K562 (cell line): ENCODE measurements around the gene UBE2G2. TPM values are rescaled to one million over a fixed set of nuclear protein-coding genes. Genes with fewer than 3 reads are reported as not detected.

ENCODE experiments used
- ATAC-seq: fragments of 200-7000 bp; cut with Tn5 transposase; 3 replicates; pipeline ENCODE4 v1.9.1; 2020; ENCODE audit warnings: moderate library complexity
- BruUV-seq: library from RNA; stranded (reverse); fragments of 400-500 nt; replicated peaks from 2 replicates; lab custom pipeline; 2021; lab: Mats Ljungman, UMichigan
- CTCF ChIA-PET: fragments of 300-600 bp; formaldehyde crosslinking; extraction: SDS; loops from one replicate; lab custom pipeline; 2021; ENCODE audit warnings: low intra/inter-chr PET ratio; lab: Yijun Ruan, JAX
- POLR2A ChIA-PET: fragments of 300-600, 350-650 bp; sonication (Branson Sonifier 250); formaldehyde crosslinking; extraction: SDS; loops from one replicate; lab custom pipeline; 2021; ENCODE audit warnings: antibody characterized with exemption, inconsistent platforms; lab: Yijun Ruan, JAX
- DNase-seq, 4 experiments: peaks; one replicate each; pipeline versions ENCODE4 v3.0.0 to v3.0.0-alpha.2; 2011 to 2018; ENCODE audit warnings: low spot score in 3 of 4, mixed read lengths in 3 of 4; ENCODE audit errors: extremely low read depth in 1 of 4
- FAIRE-seq: peaks from 2 replicates; lab custom pipeline; 2011; peaks lifted over from hg19 to GRCh38; lab: Jason Lieb, UNC
- H2AFZ ChIP-seq: 2 replicates; pipeline ENCODE4 v1.6.0; 2011; ENCODE audit warnings: low read depth, low read length, control low read depth, inconsistent platforms
- H3K27ac ChIP-seq: fragments of 200-600 bp; 3 replicates; pipeline ENCODE4 v1.8.0; 2011; ENCODE audit warnings: low read depth, mild to moderate bottlenecking, control low read depth, inconsistent platforms, low read length, moderate library complexity, mixed read lengths; ENCODE audit errors: extremely low read depth
- H3K27me3 ChIP-seq, 2 experiments: fragments of 300-600 bp in 1 of 2; 2 replicates in 1 of 2; 3 replicates in 1 of 2; pipeline versions ENCODE4 v1.6.0 to v1.8.0; 2011; ENCODE audit warnings: inconsistent platforms in 2 of 2, low read length in 2 of 2, mild to moderate bottlenecking in 1 of 2, mixed read lengths in 1 of 2, moderate library complexity in 1 of 2; ENCODE audit not compliant: control insufficient read depth in 2 of 2, insufficient read depth in 2 of 2
- H3K36me3 ChIP-seq: fragments of 300-600 bp; 3 replicates; pipeline ENCODE4 v1.8.0; 2011; ENCODE audit warnings: mild to moderate bottlenecking, low read length, inconsistent platforms; ENCODE audit not compliant: control insufficient read depth, insufficient read depth
- H3K4me1 ChIP-seq, 2 experiments: fragments of 200-600 bp in 1 of 2; replicated peaks in 1 of 2; 2 replicates in 1 of 2; 3 replicates in 1 of 2; pipeline versions ENCODE4 v1.5.1 to v1.8.0; 2011; ENCODE audit warnings: inconsistent platforms in 2 of 2, low read length in 2 of 2, mild to moderate bottlenecking in 1 of 2, mixed read lengths in 1 of 2, moderate library complexity in 1 of 2; ENCODE audit not compliant: control insufficient read depth in 2 of 2, insufficient read depth in 2 of 2
- H3K4me2 ChIP-seq: 2 replicates; pipeline ENCODE4 v1.6.1; 2011; ENCODE audit warnings: low read length, control low read depth, inconsistent platforms, mixed read lengths; ENCODE audit not compliant: insufficient read depth
- H3K4me3 ChIP-seq: fragments of 200-600 bp; sonication (generic), shearing (Covaris generic); 2 replicates; pipeline ENCODE4 v1.5.1; 2016; ENCODE audit warnings: control low read depth, inconsistent platforms
- H3K79me2 ChIP-seq: fragments of 200-600 bp; 3 replicates; pipeline ENCODE4 v1.8.0; 2011; ENCODE audit warnings: low read length, inconsistent platforms; ENCODE audit not compliant: control insufficient read depth, insufficient read depth
- H3K9ac ChIP-seq, 2 experiments: 2 replicates each; pipeline versions ENCODE4 v1.6.0 to v1.6.1; 2011; ENCODE audit warnings: low read depth in 2 of 2, low read length in 2 of 2, control low read depth in 1 of 2, inconsistent platforms in 1 of 2, mild to moderate bottlenecking in 1 of 2, mixed read lengths in 1 of 2; ENCODE audit not compliant: insufficient read depth in 1 of 2
- H3K9me1 ChIP-seq: one replicate; pipeline ENCODE4 v1.6.0; 2011; ENCODE audit warnings: inconsistent platforms, mild to moderate bottlenecking, low read length, moderate library complexity; ENCODE audit not compliant: control insufficient read depth, insufficient read depth
- H3K9me3 ChIP-seq: replicated peaks from 2 replicates; pipeline ENCODE4 v1.5.1; 2011; ENCODE audit warnings: low read depth, low read length, inconsistent platforms; ENCODE audit not compliant: control insufficient read depth, insufficient read depth
- H4K20me1 ChIP-seq: replicated peaks from 2 replicates; pipeline ENCODE4 v1.6.1; 2011; ENCODE audit warnings: low read length, inconsistent platforms, mixed read lengths; ENCODE audit not compliant: control insufficient read depth, insufficient read depth
- COPS2 ChIP-seq: fragments of 450-650 bp; conservative IDR thresholded peaks from 2 replicates; pipeline ENCODE4 v1.6.1; 2016; ENCODE audit warnings: mild to moderate bottlenecking, moderate library complexity
- CREM ChIP-seq: IDR thresholded peaks from 2 replicates; pipeline ENCODE4 v1.6.1; 2014; ENCODE audit warnings: antibody characterized with exemption, low read depth
- ESRRA ChIP-seq: fragments of 450-650 bp; IDR thresholded peaks from 2 replicates; pipeline ENCODE4 v1.6.1; 2014; ENCODE audit warnings: low read depth, mild to moderate bottlenecking, moderate library complexity, borderline replicate concordance
- GTF2B ChIP-seq: IDR thresholded peaks from 2 replicates; pipeline ENCODE4 v1.6.1; 2011; ENCODE audit not compliant: insufficient read length; ENCODE audit errors: extremely low read depth
- MAZ ChIP-seq, 2 experiments: fragments of 450-650 bp in 1 of 2; sonication (generic) in 1 of 2; formaldehyde crosslinking; IDR thresholded peaks in 1 of 2; conservative IDR thresholded peaks in 1 of 2; 2 replicates each; pipeline versions ENCODE4 v1.4.0 to v1.5.0; 2020; ENCODE audit warnings: mild to moderate bottlenecking in 1 of 2, missing genetic modification reagents in 1 of 2
- NONO ChIP-seq, 2 experiments: fragments of 200-400 bp in 1 of 2; fragments of 450-650 bp in 1 of 2; formaldehyde crosslinking in 1 of 2; IDR thresholded peaks; 2 replicates each; pipeline ENCODE4 v1.6.1; 2017; ENCODE audit warnings: low read depth in 2 of 2, mild to moderate bottlenecking in 2 of 2, moderate library complexity in 2 of 2, low read length in 1 of 2
- PHF20 ChIP-seq: fragments of 450-650 bp; IDR thresholded peaks from 2 replicates; pipeline ENCODE4 v1.6.1; 2018; ENCODE audit not compliant: partially characterized antibody
- TFAM ChIP-seq: fragments of 250-450 bp; sonication (Bioruptor Pico); conservative IDR thresholded peaks from 2 replicates; pipeline ENCODE4 v1.5.0; 2021; ENCODE audit warnings: mild to moderate bottlenecking, moderate library complexity
- ZBTB5 ChIP-seq: fragments of 450-650 bp; IDR thresholded peaks from 2 replicates; pipeline ENCODE4 v1.6.1; 2017; ENCODE audit warnings: antibody characterized with exemption
- ZBTB7A ChIP-seq: IDR thresholded peaks from 2 replicates; pipeline ENCODE4 v1.6.1; 2011; ENCODE audit warnings: low read depth, mild to moderate bottlenecking, low read length, moderate library complexity, borderline replicate concordance; ENCODE audit not compliant: control insufficient read depth
- ZKSCAN3 ChIP-seq: fragments of 250-450 bp; sonication (Bioruptor Pico); IDR thresholded peaks from 2 replicates; pipeline ENCODE4 v1.4.0; 2020
- ZNF143 ChIP-seq: sonication (generic); formaldehyde crosslinking; IDR thresholded peaks from 2 replicates; pipeline ENCODE4 v1.9.0; 2022; ENCODE audit warnings: mild to moderate bottlenecking, missing genetic modification reagents
- WGBS: fragments of 100-300 bp; shearing (Covaris generic); methylation state at CpG from one replicate; pipeline ENCODE4 v1.1.6; 2016; ENCODE audit warnings: low coverage, mixed read lengths; ENCODE audit not compliant: insufficient coverage; ENCODE audit errors: missing lambda C conversion rate; 5-methylcytosine and 5-hydroxymethylcytosine counted together
- in situ Hi-C: fragments of 300-500 bp; cut with MboI; formaldehyde crosslinking; loops from 4 replicates; pipeline ENCODE4 v1.15.0; 2018; ENCODE audit warnings: inconsistent platforms, mixed read lengths
- intact Hi-C: fragments of 100-400 bp; cut with micrococcal nuclease; formaldehyde crosslinking; loops from 2 replicates; pipeline ENCODE4 v1.14.2; 2022
- polyA plus RNA-seq, 8 experiments: library from polyadenylated mRNA; depleted of rRNA in 4 of 8; stranded (reverse) in 5 of 8; unstranded in 3 of 8; fragments of >200 nt; fragmentation: Nextera tagmentation in 2 of 8; fragmentation: Illumina TruSeq in 1 of 8; extraction: Ambion mirVana in 2 of 8; extraction: Trizol in 1 of 8; gene quantifications; 2 replicates each; pipeline versions ENCODE4 v1.2.1 to v1.2.3, GENCODE V29; 2011 to 2014; ENCODE audit warnings: inconsistent platforms in 1 of 8, missing spikeins in 1 of 8
- total RNA-seq, 7 experiments: library from RNA; depleted of rRNA in 6 of 7; stranded (reverse); fragments of >200 nt in 6 of 7; fragmentation: Illumina TruSeq in 2 of 7; extraction: Trizol in 2 of 7; gene quantifications; 2 replicates each; pipeline versions ENCODE4 v1.2.1 to v1.2.3, GENCODE V29; 2011 to 2021; ENCODE audit warnings: low replicate concordance in 1 of 7
- TF ChIP-seq, protein P1 (sequence below): fragments of 450-650 bp; IDR thresholded peaks from 2 replicates; pipeline ENCODE4 v1.7.0; 2016; ENCODE audit warnings: borderline replicate concordance
- TF ChIP-seq, protein P2 (sequence below): sonication (generic); formaldehyde crosslinking; IDR thresholded peaks from 2 replicates; pipeline ENCODE4 v1.4.0; 2020; ENCODE audit warnings: mild to moderate bottlenecking, missing genetic modification reagents

The UBE2G2 gene
- total and polyA plus RNA-seq, 9 of the 15 experiments (the other 6 are each of a cell fraction or from before 2014, with no cell fraction given) = 47.5 to 225 (median 140) TPM

- H3K79me2 ChIP-seq = no peaks in the 10 kb centered on the region
- DNase-seq (peak; percentile 47 to 82 (median 64)), ATAC-seq (peak; percentile 87), FAIRE-seq (peak; percentile 85)
- 41% methylated on average over 32 of the region's 37 CpGs for WGBS
- H4K20me1 ChIP-seq = peaks cover 5% of the 10 kb centered on the region; the same call in 1 of the 2 replicates
- no peak overlapping the region; the same call in 2 of the 3 replicates for H3K27ac ChIP-seq
- no TSS peak for BruUV-seq
- H3K36me3 ChIP-seq = no peaks in the 10 kb centered on the region
- peak overlapping the region; percentile 43; the same call in 1 of the 2 replicates for H3K4me2 ChIP-seq
- peaks cover 7 to 23% of the 10 kb centered on the region in 2 experiments; a peak in 4 of 5 replicates for H3K27me3 ChIP-seq
- ChIA-PET CTCF (no interaction called here), POLR2A (interaction anchor here (0.6 to 1.0 kb wide), 3 partner anchors 14 to 35 kb away, joined by 3 read pairs; partner anchors contain the start of gene UBE2G2)
- no peaks in the 10 kb centered on the region for H3K9me1 ChIP-seq
- H3K9ac ChIP-seq = peak overlapping the region in 1 of 2 experiments; percentile 62; a peak in 2 of 4 replicates
- peaks cover 21 to 48% of the 10 kb centered on the region in 2 experiments for H3K4me1 ChIP-seq
- H2AFZ ChIP-seq = peak overlapping the region; percentile 64
- H3K9me3 ChIP-seq = no peaks in the 10 kb centered on the region
- in situ Hi-C loops = no loop called here
- intact Hi-C loops = loop anchor here (10.0 kb wide), 1 partner anchor 792 kb away; no protein-coding TSS in a partner anchor
- no peak overlapping the region for H3K4me3 ChIP-seq
- TF ChIP-seq, protein P1, sequence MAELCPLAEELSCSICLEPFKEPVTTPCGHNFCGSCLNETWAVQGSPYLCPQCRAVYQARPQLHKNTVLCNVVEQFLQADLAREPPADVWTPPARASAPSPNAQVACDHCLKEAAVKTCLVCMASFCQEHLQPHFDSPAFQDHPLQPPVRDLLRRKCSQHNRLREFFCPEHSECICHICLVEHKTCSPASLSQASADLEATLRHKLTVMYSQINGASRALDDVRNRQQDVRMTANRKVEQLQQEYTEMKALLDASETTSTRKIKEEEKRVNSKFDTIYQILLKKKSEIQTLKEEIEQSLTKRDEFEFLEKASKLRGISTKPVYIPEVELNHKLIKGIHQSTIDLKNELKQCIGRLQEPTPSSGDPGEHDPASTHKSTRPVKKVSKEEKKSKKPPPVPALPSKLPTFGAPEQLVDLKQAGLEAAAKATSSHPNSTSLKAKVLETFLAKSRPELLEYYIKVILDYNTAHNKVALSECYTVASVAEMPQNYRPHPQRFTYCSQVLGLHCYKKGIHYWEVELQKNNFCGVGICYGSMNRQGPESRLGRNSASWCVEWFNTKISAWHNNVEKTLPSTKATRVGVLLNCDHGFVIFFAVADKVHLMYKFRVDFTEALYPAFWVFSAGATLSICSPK = no peak
- no peak for TF ChIP-seq NONO (IDR thresholded peaks at IDR 0.05; ENCODE audit: low read depth in 2 of 2, low read length in 1 of 2)
- TF ChIP-seq MAZ (CRISPR knock-in tag; conservative IDR thresholded peaks at IDR 0.05 in 1 of 2, IDR thresholded peaks at IDR 0.05 in 1 of 2) = no peak
- TF ChIP-seq ZBTB7A = no peak
- no peak for TF ChIP-seq ZNF143 (CRISPR knock-in tag)
- TF ChIP-seq PHF20 = no peak
- no peak for TF ChIP-seq COPS2
- no peak for TF ChIP-seq ZBTB5
- peak; percentile 77; the same call in 1 of the 2 replicates for TF ChIP-seq ESRRA
- TF ChIP-seq, protein P2, sequence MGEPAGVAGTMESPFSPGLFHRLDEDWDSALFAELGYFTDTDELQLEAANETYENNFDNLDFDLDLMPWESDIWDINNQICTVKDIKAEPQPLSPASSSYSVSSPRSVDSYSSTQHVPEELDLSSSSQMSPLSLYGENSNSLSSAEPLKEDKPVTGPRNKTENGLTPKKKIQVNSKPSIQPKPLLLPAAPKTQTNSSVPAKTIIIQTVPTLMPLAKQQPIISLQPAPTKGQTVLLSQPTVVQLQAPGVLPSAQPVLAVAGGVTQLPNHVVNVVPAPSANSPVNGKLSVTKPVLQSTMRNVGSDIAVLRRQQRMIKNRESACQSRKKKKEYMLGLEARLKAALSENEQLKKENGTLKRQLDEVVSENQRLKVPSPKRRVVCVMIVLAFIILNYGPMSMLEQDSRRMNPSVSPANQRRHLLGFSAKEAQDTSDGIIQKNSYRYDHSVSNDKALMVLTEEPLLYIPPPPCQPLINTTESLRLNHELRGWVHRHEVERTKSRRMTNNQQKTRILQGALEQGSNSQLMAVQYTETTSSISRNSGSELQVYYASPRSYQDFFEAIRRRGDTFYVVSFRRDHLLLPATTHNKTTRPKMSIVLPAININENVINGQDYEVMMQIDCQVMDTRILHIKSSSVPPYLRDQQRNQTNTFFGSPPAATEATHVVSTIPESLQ (CRISPR knock-in tag) = no peak
- peak; percentile 30 for TF ChIP-seq CREM
- no peak for TF ChIP-seq GTF2B
- TF ChIP-seq ZKSCAN3 (CRISPR knock-in tag) = no peak
- TF ChIP-seq TFAM (CRISPR knock-in tag) = no peak
These were observed 35.2 kb upstream of the UBE2G2 start for GRCh38 chr21:44836666-44837471.
